Measurements from ENCODE around the gene NLGN1. TPM values are rescaled to one million over a fixed set of nuclear protein-coding genes. Genes with fewer than 3 reads are reported as not detected.
"Not testable (repeated sequence)": the region's sequence is repeated elsewhere in the genome, so short reads cannot be mapped to it uniquely, and the experiment has no call there.

Gene NLGN1
- total RNA-seq, 3 donors from 2014 or later = 0.43 to 14.3 (median 2.0) TPM

DNA sequence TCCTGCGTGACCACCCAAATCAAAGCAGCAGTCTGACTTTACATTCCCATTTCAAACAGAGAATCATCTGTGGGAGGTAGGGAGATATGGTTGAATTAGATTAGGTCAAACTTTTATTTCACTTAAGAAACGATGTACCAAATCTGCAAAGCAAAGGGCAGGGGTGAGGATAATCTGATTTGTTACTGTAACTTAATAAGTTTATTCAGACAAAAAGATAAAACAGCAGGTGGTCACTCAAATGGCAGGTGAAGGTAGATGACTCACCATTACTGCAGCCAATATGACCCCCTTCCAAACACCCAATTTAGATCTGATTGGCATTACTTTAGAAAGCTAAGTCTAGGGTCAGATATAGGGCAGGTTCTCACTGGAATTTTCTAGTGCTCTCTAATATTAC lies 810.6 kb downstream of the NLGN1 start:
- ATAC-seq (no peak), DNase-seq (no peak)
- Histone ChIP-seq H3K4me3 (no peak overlapping the region), H3K4me1 (ENCODE audit: low read depth) (no peaks in the 10 kb centered on the region), H3K9me3 (no peaks in the 10 kb centered on the region), H3K36me3 (ENCODE audit: low read depth) (no peaks in the 10 kb centered on the region)
- intact Hi-C loops (cut with DNase I, micrococcal nuclease) = no loop called here
- TF ChIP-seq, protein P1, sequence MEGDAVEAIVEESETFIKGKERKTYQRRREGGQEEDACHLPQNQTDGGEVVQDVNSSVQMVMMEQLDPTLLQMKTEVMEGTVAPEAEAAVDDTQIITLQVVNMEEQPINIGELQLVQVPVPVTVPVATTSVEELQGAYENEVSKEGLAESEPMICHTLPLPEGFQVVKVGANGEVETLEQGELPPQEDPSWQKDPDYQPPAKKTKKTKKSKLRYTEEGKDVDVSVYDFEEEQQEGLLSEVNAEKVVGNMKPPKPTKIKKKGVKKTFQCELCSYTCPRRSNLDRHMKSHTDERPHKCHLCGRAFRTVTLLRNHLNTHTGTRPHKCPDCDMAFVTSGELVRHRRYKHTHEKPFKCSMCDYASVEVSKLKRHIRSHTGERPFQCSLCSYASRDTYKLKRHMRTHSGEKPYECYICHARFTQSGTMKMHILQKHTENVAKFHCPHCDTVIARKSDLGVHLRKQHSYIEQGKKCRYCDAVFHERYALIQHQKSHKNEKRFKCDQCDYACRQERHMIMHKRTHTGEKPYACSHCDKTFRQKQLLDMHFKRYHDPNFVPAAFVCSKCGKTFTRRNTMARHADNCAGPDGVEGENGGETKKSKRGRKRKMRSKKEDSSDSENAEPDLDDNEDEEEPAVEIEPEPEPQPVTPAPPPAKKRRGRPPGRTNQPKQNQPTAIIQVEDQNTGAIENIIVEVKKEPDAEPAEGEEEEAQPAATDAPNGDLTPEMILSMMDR (IDR thresholded peaks at IDR 0.05) = no peak

DNA sequence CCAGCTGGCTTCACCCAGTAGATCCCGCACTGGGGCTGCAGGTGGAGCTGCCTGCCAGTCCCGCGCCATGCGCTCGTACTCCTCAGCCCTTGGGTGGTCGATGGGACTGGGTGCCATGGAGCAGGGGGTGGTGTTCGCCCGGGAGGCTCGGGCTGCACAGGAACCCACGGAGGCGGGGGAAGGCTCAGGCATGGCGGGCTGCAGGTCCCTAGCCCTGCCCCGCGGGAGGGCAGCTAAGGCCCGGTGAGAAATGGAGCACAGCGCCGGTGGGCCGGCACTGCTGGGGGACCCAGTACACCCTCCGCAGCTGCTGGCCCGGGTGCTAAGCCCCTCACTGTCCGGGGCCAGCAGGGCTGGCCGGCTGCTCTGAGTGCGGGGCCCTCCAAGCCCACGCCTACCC lies 814.4 kb downstream of the NLGN1 start:
- intact Hi-C loops (cut with DNase I, micrococcal nuclease); H3K4me1 ChIP-seq (ENCODE audit: low read depth); DNase-seq; H3K9me3 ChIP-seq; ATAC-seq; H3K36me3 ChIP-seq (ENCODE audit: low read depth); H3K4me3 ChIP-seq: not testable (repeated sequence)

DNA sequence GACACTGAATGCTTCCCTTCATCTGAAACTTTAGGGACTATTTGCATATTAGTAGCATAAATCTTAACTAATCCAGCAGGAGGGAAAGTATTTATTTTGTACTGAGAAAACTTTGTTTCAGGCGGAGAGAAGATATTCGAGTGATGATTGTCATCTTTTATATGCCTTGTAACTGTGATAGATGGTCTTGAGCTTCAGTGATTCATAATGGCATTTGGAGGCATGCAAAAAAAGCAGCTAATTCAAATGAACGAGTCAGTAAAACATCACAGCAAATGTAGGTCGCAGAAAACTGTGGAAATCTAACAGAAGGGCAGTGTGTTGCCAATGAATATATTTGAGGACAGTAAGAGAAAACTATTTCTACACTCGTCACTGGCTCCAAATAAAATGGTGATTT lies 817.9 kb downstream of the NLGN1 start:
- Histone ChIP-seq H3K4me1 (ENCODE audit: low read depth) (no peaks in the 10 kb centered on the region), H3K4me3 (no peak overlapping the region), H3K9me3 (no peaks in the 10 kb centered on the region), H3K36me3 (ENCODE audit: low read depth) (no peaks in the 10 kb centered on the region)
- intact Hi-C loops (cut with DNase I, micrococcal nuclease) = no loop called here
- TF ChIP-seq, protein P1 (IDR thresholded peaks at IDR 0.05) = no peak
- no peak for DNase-seq
- no peak for ATAC-seq

DNA sequence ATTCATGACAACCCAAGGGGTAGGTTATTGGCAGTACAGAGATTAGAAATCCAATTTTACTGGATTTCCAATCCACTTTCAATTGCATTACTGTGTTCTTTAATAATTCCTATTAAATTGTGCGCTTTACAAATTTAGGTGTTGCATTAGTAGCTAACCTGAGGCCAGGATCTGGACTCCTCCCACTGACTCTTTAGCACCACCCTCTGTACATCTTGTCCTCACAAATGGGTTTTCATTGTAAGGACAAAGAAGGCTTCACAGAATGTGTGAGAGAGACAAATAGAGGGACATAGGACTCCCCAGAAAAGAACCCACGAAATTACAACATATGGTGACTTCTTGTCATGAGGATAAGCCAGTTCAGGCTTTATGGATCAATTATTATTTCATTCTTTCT lies 818.5 kb downstream of the NLGN1 start:
- DNase-seq (no peak), ATAC-seq (no peak)
- H3K9me3 ChIP-seq = no peaks in the 10 kb centered on the region
- H3K4me1 ChIP-seq (ENCODE audit: low read depth) = no peaks in the 10 kb centered on the region
- TF ChIP-seq, protein P1 (IDR thresholded peaks at IDR 0.05) = no peak
- H3K4me3 ChIP-seq = no peak overlapping the region
- intact Hi-C loops (cut with DNase I, micrococcal nuclease) = no loop called here
- H3K36me3 ChIP-seq (ENCODE audit: low read depth) = no peaks in the 10 kb centered on the region

DNA sequence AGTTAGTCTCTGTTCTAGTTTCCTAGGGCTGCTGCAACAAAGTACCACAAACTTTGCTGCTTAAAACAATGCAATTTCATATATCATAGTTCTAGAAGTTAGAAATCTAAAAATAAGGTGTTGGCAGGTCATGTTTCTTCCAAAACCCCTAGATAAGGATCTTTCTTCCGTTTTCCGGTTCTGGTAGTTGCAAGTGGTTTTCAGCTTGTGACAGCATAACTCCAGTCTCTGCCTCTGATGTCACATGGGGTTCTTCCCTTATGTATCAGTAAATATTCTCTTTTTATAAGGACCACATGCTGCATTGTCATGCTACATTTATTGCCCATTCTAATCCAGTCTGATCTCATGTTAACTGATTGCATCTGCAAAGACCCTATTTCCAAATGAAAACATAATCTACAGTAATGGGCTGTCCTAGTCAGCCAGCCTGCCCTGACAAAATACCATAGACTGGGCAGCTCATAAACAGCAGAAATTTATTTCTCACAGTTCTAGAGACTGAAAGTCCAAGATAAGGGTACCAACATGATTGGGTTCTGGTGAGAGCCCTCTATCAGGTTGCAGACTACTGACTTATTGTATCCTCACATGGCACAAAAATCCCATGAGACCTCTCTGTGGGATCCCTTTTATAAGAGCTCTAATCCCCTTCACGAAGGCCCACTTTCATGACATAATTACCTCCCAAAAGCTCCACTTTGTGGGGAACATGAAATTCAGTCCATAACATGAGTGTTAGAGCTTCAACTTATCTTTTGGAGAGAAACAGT lies 819.6 kb downstream of the NLGN1 start:
- no peak for ATAC-seq
- intact Hi-C loops (cut with DNase I, micrococcal nuclease) = no loop called here
- H3K9me3 ChIP-seq = no peaks in the 10 kb centered on the region
- no peaks in the 10 kb centered on the region for H3K4me1 ChIP-seq (ENCODE audit: low read depth)
- no peak for DNase-seq
- H3K36me3 ChIP-seq (ENCODE audit: low read depth) = no peaks in the 10 kb centered on the region
- TF ChIP-seq, protein P1 (IDR thresholded peaks at IDR 0.05) = no peak
- no peak overlapping the region for H3K4me3 ChIP-seq

DNA sequence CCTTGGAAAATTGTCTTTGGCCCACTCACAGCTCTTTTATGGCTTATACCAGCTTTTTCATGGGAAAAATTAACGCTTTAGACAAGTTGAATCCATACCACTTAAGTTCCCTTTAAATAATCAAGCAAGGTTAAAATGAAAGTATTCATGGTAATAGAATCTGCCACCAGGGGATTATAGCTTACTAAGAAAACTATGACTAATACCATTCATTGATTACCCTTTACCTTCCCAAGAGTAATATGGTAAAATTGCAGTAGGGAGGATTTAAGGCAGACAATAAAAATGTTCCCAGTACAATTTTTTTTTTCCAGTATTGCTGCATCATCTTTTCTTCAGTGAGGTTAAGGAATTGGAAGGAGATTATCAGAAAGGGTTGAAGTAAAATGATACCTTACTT lies 820.5 kb downstream of the NLGN1 start:
- TF ChIP-seq, protein P1 (IDR thresholded peaks at IDR 0.05) = no peak
- intact Hi-C loops (cut with DNase I, micrococcal nuclease) = no loop called here
- DNase-seq (no peak), ATAC-seq (no peak)
- Histone ChIP-seq H3K9me3 (no peaks in the 10 kb centered on the region), H3K4me1 (ENCODE audit: low read depth) (no peaks in the 10 kb centered on the region), H3K4me3 (no peak overlapping the region), H3K36me3 (ENCODE audit: low read depth) (no peaks in the 10 kb centered on the region)
